Panc1 (cell line): Measurements from ENCODE around the gene GLB1L.

ENCODE experiments used
- CTCF ChIP-seq: fragments of 450-650 bp; IDR thresholded peaks from 2 replicates; pipeline ENCODE4 v1.5.1; 2017; ENCODE audit warnings: mild to moderate bottlenecking
- POLR2AphosphoS5 ChIP-seq: IDR thresholded peaks from 2 replicates; pipeline ENCODE4 v1.6.1; 2012; ENCODE audit warnings: mild to moderate bottlenecking, low read depth, low read length, moderate library complexity

- TF ChIP-seq POLR2AphosphoS5: peak; percentile 98
- TF ChIP-seq CTCF: no peak
Observed at GRCh38 chr2:219206328-219207133, 38.7 kb downstream of the GLB1L start, which contains the start of gene ZFAND2B.
